ENCODE data around the gene ACOT11.
A peak's percentile ranks its signal among the peaks of the same experiment; 100 is the strongest.

Gene ACOT11

DNA sequence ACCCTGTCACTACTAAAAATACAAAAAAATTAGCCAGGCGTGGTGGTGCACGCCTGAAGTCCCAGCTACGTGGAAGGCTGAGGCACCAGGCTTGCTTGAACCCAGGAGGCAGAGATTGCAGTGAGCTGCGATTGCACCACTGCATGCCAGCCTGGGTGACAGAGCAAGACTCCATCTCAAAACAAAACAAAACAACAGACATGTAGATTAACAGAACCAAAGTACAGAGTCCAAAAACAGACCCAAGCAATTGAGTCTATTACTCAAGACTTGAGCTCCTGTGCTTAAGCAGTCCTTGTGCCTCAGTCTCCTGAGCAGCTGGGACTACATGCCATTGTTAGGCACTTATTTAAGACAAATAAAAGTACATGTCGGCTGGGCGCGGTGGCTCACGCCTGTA is 9.5 kb upstream of the ACOT11 start:
- no peak for DNase-seq

- DNase-seq: no peak
Observed at GRCh38 chr1:54540582-54541295, 7.3 kb upstream of the ACOT11 start.

DNA sequence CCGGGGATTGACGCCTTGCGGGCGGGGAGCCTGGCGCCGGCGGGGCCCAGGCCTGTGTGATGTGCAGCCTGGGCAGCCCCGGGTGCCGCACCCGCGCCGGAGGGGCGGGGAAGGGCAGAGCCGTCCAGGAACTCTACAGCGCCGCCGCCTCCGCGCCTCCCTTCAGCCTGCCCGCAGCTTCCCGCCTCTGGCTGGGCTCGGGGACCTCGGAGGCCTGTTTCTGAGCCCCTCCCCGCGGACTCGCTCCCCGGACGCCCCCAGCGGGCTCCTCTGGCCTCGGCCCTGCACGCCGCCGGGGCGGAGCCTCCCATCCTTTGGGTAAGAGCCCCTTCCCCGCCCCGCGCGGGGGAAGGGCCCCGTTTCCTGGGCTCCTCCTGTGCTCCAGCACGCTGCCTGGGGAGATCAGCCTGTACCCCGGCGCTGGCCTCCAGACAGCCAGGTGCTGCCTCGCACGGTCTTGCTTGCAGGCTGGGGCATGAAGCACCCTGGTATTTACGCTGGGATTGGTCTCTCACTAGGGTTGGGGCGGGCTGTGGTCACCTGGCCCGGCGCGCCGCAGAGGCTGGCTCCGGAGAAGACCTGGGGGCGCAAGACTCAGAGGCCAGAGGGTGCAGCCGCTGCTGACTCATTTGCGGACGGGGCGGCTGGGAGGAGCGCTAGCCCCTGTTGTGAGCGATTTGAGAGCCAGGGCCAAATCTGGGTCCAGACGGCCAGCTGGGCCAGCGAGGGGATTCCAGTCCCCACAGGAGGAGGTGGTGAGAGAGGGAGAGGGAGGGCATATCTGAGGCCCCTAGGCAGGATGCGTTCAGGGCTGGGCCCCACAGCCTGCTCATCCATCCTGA is 5.7 kb upstream of the ACOT11 start:
- peak; percentile 34 for DNase-seq

DNA sequence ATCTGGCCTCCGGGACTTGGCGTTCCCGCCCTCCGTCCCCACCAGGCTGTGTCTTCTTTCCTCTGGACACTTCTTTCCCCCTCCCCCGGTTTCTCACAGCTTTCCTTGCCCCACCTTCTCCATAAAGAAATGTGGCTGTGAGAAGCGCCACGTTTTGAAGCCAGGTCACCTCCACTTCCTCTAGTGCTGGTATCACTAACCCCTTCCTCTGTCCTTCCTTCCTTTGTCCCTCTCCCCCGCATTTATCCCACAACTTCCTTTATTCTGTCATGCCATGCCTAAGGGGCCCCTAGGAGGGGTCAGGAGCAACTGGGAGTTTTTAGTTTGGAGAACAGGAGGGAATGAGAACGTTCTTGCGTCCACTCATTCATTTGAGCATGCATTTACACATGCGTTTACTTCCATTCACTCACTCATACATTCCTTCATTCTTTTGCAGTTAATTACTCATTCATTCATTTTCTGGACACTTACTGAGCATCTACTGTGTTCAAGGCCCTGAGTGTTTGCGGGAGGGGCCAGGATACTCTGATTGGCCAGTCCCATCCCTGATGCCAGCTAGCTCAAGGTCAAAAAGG is 5.0 kb upstream of the ACOT11 start:
- DNase-seq: no peak

GRCh38 chr1:54543729-54544496 is 4.1 kb upstream of the ACOT11 start:
- DNase-seq: no peak

GRCh38 chr1:54545916-54546635 is 2.0 kb upstream of the ACOT11 start:
- no peak for DNase-seq

DNA sequence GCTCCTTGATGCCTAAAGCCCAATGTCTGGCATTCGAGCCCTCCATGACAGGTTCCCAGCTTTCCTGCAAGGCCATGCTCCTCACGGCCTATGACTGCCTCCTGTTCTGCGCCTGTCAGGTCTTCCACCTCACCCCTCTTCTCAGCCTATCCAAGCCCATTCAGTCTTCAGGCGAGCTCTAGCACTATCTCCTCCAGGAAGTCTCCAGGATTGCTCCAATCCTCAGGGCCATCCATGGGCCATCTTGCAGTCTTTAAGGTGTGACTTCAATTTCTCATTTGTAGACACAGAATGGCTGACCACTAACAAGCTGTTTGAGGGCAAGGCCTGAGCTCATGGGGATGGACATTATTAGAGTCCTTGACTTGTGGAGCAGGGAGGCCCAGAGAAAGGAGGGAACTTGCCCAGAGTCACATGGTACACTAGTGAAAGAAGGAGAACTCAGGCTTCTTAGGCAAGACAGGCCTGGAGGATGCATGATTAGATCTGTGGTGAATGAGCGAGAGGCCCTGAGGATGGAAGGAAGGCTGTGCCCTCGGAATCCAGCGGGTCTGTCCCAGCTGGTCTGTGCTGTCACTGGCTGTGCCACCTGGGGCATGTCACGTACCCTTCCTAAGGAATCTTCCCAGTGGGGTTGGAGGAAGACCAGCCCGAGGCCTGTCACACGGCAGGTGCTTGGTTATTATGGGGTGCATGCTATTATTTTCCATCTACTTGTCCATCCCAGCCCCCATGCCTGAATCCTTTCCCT is 1.2 kb upstream of the ACOT11 start:
- DNase-seq: no peak

GRCh38 chr1:54548389-54549044 is 489 bp downstream of the ACOT11 start:
- no peak for DNase-seq

- no peak for DNase-seq
Observed at GRCh38 chr1:54549181-54549924, 1.3 kb downstream of the ACOT11 start.

DNA sequence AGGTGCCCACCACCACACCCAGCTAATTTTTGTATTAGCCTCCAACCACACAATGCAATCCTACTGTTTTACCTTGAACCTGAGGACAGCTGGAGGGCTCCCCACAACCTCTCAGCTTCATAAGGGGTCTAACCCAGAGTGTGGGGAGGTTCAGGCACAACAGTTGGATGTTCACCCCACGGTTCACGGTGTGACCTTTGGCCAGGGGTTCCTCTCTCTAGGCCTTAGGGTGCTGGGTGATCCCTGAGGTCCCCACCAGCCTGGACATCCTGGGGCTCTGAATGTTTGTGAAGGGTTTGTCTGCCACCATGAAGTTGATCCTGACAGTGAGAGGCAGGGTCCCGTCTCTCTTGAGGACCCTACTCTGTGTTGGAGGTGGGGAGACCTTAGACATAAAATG is 3.9 kb downstream of the ACOT11 start:
- no peak for DNase-seq

- DNase-seq: no peak
Observed at GRCh38 chr1:54553602-54554313, 5.7 kb downstream of the ACOT11 start.

DNA sequence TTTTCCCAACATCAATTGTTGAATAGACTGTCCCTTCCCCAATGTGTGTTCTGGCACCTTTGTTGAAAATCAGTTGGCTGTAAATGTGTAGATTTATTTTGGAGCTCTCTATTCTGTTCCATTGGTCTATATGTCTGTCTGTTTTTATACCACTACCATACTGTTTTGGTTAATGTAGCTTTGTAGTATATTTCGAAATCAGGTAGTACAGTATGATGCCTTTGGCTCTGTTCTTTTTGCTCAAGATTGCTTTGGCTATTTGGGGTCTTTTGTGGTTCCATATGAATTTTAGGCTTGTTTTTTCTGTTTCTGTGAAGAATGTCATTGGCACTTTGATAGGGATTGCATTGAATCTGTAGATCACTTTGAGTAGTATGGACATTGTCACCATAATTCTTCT is 8.1 kb downstream of the ACOT11 start:
- DNase-seq: no peak

- DNase-seq: no peak
Observed at GRCh38 chr1:54557671-54558355, 9.8 kb downstream of the ACOT11 start.

GRCh38 chr1:54558434-54559030 is 10.5 kb downstream of the ACOT11 start:
- DNase-seq: no peak

- no peak for DNase-seq
Observed at GRCh38 chr1:54559111-54559548, 11.1 kb downstream of the ACOT11 start.

- DNase-seq: no peak
Observed at GRCh38 chr1:54559771-54560231, 11.8 kb downstream of the ACOT11 start.

- DNase-seq: no peak
Observed at GRCh38 chr1:54564312-54565112, 16.5 kb downstream of the ACOT11 start.

- DNase-seq: no peak
Observed at GRCh38 chr1:54565113-54565501, 17.1 kb downstream of the ACOT11 start.
